Glutamatergic neuron (in vitro differentiated cells): ENCODE measurements around the gene SLIT3. TPM values are rescaled to one million over a fixed set of nuclear protein-coding genes. Genes with fewer than 3 reads are reported as not detected.

Experiments
- DNase-seq: peaks from one replicate; pipeline ENCODE4 v3.0.0; 2022
- H3K27ac Mint-ChIP-seq: one replicate; pipeline ENCODE4 v1.8.0; 2020; ENCODE audit warnings: mild to moderate bottlenecking, mixed read lengths, inconsistent platforms; ENCODE audit not compliant: unreplicated experiment
- H3K27me3 Mint-ChIP-seq: one replicate; pipeline ENCODE4 v1.8.0; 2020; ENCODE audit warnings: mild to moderate bottlenecking, moderate library complexity, mixed read lengths, inconsistent platforms; ENCODE audit not compliant: unreplicated experiment
- H3K36me3 Mint-ChIP-seq: one replicate; pipeline ENCODE4 v1.8.0; 2020; ENCODE audit warnings: mild to moderate bottlenecking, mixed read lengths, inconsistent platforms; ENCODE audit not compliant: unreplicated experiment
- H3K4me1 Mint-ChIP-seq: one replicate; pipeline ENCODE4 v1.8.0; 2020; ENCODE audit warnings: mild to moderate bottlenecking, low read depth, mixed read lengths, inconsistent platforms; ENCODE audit not compliant: unreplicated experiment
- H3K4me3 Mint-ChIP-seq: one replicate; pipeline ENCODE4 v1.8.0; 2020; ENCODE audit warnings: mild to moderate bottlenecking, mixed read lengths, inconsistent platforms; ENCODE audit not compliant: unreplicated experiment
- H3K9me3 Mint-ChIP-seq: one replicate; pipeline ENCODE4 v1.8.0; 2020; ENCODE audit warnings: mild to moderate bottlenecking, moderate library complexity, mixed read lengths, inconsistent platforms; ENCODE audit not compliant: unreplicated experiment
- total RNA-seq: library from RNA; stranded (reverse); fragmentation: NEBNext Ultra II Directional; extraction: Animal tissue kit (Norgen Biotek cat#: 25700); gene quantifications from one replicate; pipeline ENCODE4 v1.2.1, GENCODE V29; 2021; ENCODE audit not compliant: unreplicated experiment
- TF ChIP-seq, protein P1 (sequence below): fragments of 200-600 bp; sonication (generic); IDR thresholded peaks from one replicate; pipeline ENCODE4 v1.5.0; 2021; ENCODE audit not compliant: partially characterized antibody, unreplicated experiment

The SLIT3 gene
- total RNA-seq, 1 donor from 2014 or later = 11.5 TPM

DNA sequence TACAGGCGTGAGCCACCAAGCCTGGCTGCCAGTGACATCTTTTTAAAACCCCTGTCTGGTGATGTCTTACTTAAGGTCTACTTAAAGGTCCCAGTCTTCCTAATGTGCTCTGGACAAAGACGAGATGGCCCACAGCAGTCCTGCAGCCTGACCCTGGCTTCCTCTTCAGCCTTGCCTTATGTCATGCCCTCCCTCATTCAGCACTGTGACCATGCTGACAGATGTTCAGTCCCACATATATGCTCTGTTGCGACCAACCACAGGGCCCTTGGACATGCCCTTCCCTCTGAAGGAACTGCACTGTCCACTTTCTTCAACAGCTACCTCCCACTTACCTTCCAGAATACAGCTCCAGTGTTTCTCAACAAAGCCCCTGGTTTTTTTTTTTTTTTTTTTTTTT is 548.9 kb downstream of the SLIT3 start:
- TF ChIP-seq, protein P1, sequence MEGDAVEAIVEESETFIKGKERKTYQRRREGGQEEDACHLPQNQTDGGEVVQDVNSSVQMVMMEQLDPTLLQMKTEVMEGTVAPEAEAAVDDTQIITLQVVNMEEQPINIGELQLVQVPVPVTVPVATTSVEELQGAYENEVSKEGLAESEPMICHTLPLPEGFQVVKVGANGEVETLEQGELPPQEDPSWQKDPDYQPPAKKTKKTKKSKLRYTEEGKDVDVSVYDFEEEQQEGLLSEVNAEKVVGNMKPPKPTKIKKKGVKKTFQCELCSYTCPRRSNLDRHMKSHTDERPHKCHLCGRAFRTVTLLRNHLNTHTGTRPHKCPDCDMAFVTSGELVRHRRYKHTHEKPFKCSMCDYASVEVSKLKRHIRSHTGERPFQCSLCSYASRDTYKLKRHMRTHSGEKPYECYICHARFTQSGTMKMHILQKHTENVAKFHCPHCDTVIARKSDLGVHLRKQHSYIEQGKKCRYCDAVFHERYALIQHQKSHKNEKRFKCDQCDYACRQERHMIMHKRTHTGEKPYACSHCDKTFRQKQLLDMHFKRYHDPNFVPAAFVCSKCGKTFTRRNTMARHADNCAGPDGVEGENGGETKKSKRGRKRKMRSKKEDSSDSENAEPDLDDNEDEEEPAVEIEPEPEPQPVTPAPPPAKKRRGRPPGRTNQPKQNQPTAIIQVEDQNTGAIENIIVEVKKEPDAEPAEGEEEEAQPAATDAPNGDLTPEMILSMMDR = no peak
- H3K4me1 Mint-ChIP-seq = peaks cover 35% of the 10 kb centered on the region
- no peaks in the 10 kb centered on the region for H3K27me3 Mint-ChIP-seq
- no peak overlapping the region for H3K27ac Mint-ChIP-seq
- no peak for DNase-seq
- peaks cover 4% of the 10 kb centered on the region for H3K36me3 Mint-ChIP-seq
- no peak overlapping the region for H3K4me3 Mint-ChIP-seq
- peaks cover 8% of the 10 kb centered on the region for H3K9me3 Mint-ChIP-seq

DNA sequence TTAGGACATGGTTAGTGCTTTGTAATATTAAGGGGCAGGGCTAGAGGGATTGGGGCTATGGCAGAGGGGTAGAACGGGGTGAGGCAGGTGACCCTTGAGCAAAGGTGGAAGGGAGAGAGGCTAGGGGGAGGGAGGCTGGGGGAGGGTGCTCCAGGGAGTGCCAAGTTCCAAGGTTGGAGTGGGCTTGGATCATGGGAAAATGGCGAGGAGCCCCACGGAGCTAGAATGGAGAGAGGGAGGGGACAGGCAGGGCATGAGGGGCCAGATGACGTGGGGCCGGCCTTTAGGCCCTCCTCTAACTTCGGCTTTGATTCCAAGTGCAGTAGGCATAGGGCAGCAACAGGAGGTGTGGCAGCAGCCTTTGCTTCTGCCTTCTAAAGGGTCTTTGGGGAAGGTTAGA is 550.0 kb downstream of the SLIT3 start:
- TF ChIP-seq, protein P1 = no peak
- Mint-ChIP-seq H3K4me3 (no peak overlapping the region), H3K36me3 (peaks cover 4% of the 10 kb centered on the region), H3K27me3 (no peaks in the 10 kb centered on the region), H3K4me1 (peaks cover 27% of the 10 kb centered on the region), H3K9me3 (peaks cover 8% of the 10 kb centered on the region), H3K27ac (no peak overlapping the region)
- DNase-seq = no peak

DNA sequence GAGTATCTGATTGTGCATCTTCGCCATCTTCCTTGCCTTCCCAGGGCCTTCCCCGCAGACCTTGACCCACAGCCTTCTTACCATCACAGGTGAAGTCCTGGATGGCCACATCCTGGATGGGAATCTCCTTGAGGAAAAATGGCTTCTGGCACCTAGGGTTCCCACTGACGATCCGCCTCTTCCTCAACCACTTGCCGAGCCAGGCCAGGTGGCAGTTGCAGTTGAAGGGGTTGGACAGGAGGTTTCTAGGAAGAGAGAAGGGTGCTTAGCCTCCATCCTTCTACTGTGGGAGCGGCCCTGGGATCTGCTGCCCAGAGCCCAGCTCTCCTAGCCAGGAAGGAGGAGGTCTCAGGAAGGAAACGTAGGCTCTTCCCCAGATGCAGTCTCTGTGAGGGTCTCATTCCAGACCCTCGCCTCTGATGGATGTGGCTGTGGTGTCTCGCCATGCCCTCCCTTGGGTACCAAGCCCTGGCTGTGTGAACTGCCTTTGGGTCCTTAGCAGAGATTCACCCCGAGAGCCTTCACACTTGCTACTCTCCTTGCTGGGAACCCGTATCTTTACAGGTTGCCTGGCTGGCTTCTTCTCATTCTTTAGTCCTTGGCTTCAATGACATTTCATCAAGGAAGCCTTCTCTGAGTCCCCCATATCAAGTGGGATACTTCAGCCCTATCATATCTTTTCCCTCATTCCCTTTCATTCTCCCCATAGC is 551.4 kb downstream of the SLIT3 start:
- Mint-ChIP-seq H3K9me3 (peaks cover 8% of the 10 kb centered on the region), H3K4me1 (peaks cover 23% of the 10 kb centered on the region), H3K4me3 (no peak overlapping the region), H3K27ac (no peak overlapping the region), H3K36me3 (peaks cover 14% of the 10 kb centered on the region), H3K27me3 (no peaks in the 10 kb centered on the region)
- DNase-seq = no peak
- TF ChIP-seq, protein P1 = no peak

DNA sequence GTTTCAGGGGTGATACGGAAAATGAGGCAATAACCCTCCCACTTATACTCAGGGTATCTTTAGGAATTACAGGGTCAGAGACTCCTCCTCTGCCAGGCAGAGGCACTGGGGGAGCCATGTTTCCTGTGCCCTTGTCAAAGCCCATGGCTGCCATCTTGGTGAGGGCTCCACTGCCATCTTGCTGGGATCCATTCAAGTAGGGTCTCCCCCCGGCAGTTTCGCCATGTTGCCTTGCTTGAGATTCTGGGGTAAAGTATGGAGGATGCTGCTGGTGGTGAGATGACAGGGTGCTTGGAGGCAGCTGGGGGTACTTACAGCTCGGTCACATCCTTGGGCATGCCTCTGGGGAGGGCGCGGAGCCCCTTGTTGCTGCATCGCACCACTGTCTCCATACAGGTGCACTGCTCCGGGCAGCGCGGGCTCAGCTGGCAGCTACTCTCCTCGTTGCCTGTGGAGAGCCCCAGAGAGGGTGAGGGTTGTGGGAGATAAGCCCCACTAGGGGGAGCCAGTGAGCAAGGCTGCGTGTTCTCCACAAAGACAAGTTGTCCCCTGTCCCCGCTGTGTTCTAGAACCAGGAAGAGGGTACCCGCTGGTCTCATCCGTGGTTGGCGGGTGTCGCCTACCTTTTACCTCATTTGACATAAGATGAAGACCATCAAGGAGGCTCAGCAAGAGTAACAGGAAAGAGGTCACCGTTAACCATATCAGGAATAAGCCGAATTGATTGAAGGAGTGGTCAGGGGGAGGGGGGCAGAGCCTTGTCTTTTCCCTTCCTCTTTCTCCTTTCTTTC is 552.8 kb downstream of the SLIT3 start:
- H3K27ac Mint-ChIP-seq = no peak overlapping the region
- peaks cover 12% of the 10 kb centered on the region for H3K4me1 Mint-ChIP-seq
- peaks cover 20% of the 10 kb centered on the region for H3K36me3 Mint-ChIP-seq
- peak; percentile 78 for DNase-seq
- peaks cover 8% of the 10 kb centered on the region for H3K9me3 Mint-ChIP-seq
- no peaks in the 10 kb centered on the region for H3K27me3 Mint-ChIP-seq
- TF ChIP-seq, protein P1 = peak; percentile 86
- no peak overlapping the region for H3K4me3 Mint-ChIP-seq
